DLD1 (cell line): ENCODE results near the gene ZBTB5.
"Not testable (repeated sequence)": the region's sequence is repeated elsewhere in the genome, so short reads cannot be mapped to it uniquely, and the experiment has no call there.

Experiments
- in situ Hi-C: cut with HindIII; loops from 2 replicates; pipeline ENCODE4 v1.10.0; 2017; ENCODE audit warnings: low sequenced_read_pairs

ZBTB5 gene

GRCh38 chr9:37486616-37487548 lies 21.6 kb upstream of the ZBTB5 start:
- in situ Hi-C loops: no loop called here

DNA sequence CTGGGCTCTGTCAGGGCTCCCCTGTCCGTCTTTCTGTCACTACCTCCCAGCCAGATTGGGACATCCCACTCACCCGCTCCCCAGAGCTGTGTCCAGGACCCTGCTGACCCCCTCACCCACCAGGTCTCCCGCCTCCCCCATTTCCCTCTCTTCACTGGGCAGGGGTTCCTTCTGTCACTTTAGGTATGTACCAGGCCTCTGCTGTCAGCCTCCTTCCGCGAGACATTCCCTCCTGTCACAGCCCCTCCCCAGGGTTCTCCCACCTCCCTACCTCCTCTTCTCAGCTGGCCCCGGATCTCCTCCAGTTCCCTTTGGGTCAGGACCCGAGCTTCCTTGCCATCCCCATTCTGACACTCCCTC lies 21.0 kb upstream of the ZBTB5 start:
- in situ Hi-C loops: no loop called here

- in situ Hi-C loops: no loop called here
Measured at GRCh38 chr9:37485389-37486255, 20.4 kb upstream of the ZBTB5 start, which contains the start of gene POLR1E. TSS of gene POLR1E (plus strand) at chr9:37485948. CDS start at chr9:37486048, 100 bp downstream.

DNA sequence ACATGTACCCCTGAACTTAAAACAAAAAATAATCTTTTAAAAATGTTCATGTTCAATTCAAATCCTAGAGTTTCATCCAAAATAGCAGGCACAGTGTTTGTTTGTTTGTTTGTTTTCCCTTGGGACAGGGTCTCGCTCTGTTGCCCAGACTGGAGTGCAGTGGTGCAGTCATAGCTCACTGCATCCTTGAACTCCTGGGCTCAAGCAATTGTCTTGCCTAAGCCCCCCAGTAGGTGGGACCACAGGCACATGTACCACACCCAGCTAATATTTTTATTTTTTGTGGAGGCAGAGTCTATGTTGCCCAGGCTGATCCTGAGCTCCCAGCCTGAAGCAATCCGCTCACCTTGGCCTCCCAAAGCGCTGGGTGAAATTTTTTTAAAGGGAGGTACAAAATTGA lies 15.5 kb upstream of the ZBTB5 start:
- in situ Hi-C loops: no loop called here

- in situ Hi-C loops: not testable (repeated sequence)
Measured at GRCh38 chr9:37477987-37478619, 12.9 kb upstream of the ZBTB5 start.

DNA sequence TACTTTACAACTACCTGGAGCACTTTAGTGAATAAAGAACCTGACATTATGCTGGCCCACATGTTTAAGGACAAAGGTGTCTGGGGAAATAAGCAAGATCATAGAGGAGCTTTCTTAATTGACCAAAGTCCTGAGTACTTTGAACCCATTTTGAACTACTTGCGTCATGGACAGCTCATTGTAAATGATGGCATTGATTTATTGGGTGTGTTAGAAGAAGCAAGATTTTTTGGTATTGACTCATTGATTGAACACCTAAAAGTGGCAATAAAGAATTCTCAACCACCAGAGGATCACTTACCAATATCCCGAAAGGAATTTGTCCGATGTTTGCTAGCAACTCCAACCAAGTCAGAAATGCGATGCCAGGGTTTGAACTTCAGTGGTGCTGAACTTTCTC lies 12.2 kb upstream of the ZBTB5 start:
- in situ Hi-C loops: not testable (repeated sequence)

- in situ Hi-C loops: no loop called here
Measured at GRCh38 chr9:37476930-37477329, 11.7 kb upstream of the ZBTB5 start.

DNA sequence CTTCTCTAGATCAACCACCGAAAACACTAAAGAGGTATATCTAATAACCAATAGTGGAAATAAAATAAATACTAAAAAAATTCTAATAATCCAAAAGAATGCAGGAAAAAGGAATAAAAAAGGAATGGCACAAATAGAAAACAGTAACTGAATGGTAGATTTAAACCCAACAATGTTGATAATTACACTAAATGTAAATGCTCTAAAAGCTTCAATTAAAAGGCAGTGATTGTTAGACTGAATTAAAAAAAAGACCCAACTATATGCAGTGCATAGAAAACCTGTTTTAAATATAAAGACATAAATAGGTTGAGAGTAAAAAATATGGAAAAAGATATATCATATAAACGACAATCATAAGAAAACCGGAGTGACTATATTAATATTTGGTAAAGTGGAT lies 9.2 kb upstream of the ZBTB5 start:
- in situ Hi-C loops: no loop called here

DNA sequence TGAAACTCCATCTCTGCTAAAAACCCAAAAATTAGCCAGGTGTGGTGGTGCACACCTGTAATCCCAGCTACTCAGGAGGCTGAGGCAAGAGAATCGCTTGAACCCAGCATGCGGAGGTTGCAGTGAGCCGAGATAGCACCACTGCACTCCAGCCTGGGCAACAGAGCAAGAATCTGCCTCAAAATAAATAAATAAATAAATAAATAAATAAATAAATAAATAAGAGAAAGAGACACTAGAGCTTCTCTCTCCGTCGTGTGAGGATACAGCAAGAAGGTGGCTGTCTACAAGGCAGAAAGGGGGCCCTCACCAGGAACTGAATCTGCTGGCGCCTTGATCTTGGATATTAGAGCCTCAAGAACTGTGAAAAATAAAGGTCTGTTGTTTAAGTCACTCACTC lies 8.7 kb upstream of the ZBTB5 start:
- in situ Hi-C loops: not testable (repeated sequence)

DNA sequence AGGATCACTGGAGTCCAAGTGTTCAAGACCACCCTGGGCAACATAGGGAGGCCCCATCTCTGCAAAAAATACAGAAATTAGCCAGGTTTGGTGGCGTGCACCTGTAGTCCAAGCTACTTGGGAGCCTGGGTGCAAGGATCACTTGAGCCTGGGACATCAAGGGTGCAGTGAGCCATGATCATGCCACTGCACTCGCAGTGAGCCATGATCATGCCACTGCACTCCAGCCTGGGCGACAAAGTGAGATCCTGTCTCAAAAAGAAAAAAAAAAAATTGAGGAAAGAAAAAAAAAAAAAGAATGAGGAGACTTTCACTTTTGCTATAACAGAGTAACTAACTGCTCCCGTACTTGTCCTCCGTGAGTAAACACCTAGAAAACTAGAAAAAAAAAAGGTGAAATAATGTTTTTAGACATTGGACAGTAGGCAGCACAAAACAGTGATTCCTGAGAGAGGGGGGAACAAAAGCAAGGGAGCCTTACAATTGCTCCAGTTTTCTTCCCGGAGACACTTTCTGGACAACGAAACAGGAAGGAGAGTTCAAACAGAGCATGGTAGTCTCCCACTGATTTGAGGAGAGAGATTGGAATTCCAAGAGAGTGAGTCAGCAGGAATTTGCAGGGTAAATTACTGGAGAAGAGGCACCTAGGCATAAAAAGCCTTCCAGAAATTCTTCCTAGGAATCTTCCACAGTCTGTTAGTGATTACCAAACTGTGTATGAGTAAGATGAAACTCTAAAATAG lies 6.9 kb upstream of the ZBTB5 start:
- in situ Hi-C loops: no loop called here

- in situ Hi-C loops: no loop called here
Measured at GRCh38 chr9:37468620-37469019, 3.4 kb upstream of the ZBTB5 start.

GRCh38 chr9:37467530-37467929 lies 2.3 kb upstream of the ZBTB5 start:
- in situ Hi-C loops: not testable (repeated sequence)

DNA sequence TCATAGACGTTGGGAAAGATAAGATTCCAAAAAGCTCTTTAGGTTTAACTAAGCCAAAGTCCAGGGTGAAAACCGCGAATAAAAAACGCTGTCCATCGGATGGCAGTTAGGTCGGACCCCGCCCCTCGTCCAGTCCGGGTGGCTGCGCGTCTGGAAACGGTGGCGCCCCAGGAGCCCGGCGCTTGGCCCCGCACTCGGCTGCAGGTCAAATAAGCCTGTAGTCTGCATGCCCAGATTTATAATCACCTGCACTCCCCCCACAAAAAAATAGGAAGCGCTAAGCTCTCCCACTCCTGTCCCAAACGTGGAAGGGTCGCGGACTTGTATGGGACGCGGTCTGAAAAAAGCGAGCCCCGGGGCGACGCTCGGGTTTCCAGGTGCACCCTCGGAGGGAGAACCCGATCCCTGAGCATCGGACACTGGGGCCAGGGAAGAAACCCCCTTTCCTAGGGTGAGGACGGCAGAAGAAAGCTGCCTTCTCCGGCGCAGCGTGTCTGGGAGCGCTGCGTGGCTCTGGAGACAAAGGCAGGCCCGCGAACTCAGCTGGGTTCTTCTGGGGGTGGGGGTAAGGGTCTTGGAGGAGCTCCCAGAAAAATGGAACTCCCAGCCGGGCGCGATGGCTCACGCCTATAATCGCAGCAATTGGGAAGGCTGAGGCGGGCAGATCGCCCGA lies 923 bp upstream of the ZBTB5 start:
- in situ Hi-C loops: no loop called here

DNA sequence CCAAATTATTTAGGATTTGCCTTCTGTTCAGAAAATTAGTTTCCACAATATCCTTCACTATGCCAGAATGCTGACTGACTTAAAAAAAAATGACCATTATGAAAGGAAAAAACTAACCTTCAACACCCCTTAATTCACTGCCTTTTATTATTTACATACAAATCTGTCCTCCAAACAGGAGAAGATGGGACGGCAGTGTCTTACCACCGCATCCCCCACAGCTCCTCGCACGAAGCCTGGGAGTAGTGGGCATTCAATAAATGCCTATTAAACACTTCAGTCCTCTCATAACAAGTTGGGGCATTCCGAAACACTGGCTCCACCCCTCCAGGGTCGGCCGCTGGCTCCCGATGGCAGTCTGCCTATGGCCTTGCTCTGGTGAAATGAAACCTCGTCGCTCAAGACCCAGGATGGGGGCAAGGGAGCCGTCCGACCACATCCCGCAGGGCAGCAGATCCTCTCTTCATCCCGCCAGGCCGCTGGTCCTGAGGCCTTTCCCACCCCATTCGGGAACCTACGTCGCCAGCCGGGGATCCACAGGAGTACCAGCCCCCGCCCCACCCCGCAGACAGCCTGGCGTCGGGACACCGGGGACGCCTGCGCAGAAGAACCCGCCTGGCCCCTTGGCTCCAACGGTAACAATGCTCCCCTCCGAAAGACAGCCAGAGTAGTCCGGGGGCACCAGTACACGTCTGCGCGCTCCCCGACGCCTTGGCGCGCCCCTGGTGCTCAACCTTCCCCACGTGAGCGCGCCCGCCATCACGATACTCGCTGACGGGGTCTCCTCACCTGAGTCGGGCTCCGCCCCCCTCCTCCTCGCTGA lies 613 bp downstream of the ZBTB5 start:
- in situ Hi-C loops: no loop called here

GRCh38 chr9:37464006-37464405 lies 1.2 kb downstream of the ZBTB5 start:
- in situ Hi-C loops: no loop called here

DNA sequence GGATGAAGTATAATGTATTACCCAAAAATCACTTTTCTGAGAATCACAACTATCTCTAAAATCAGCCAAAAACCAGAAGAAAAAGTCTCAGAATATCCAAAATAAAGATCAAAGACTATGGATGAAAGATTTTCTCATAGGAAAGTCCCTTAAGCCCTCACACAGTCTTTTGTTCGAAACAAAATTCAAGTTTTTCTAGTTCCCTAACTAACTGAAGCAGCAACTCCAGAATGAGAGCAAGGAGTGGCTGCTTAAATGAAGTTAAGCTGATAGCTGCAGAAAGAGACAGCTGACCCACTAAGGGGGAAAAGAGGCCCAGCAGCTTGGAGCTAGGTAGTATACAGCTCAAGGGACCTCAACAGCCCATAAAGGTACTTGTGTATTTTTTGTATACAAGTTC lies 8.4 kb downstream of the ZBTB5 start:
- in situ Hi-C loops: no loop called here

GRCh38 chr9:37455884-37456647 lies 9.2 kb downstream of the ZBTB5 start:
- in situ Hi-C loops: no loop called here

DNA sequence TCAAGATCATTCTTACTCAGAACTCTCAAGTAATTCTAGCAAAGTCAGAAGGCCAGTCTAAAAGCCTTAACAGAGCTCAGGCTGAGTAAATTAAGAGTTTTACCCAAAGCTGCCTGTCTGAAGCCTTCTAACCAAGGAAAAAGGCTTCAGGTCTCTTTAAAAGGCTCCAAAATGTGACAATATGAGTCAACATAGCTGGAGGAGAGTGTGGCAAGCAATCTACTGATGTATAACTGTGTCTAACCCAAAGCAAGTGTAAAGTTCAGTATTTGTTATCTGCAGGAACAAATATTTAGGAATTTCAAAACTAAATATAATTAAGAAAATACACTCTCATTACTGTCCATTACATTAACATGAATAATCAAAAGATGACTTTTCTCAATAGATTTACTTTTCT lies 11.0 kb downstream of the ZBTB5 start:
- in situ Hi-C loops: no loop called here

- in situ Hi-C loops: no loop called here
Measured at GRCh38 chr9:37453827-37454226, 11.4 kb downstream of the ZBTB5 start.
